HG03442 (cell line): ENCODE results near the gene SCARF2.
"Not testable (repeated sequence)": the region's sequence is repeated elsewhere in the genome, so short reads cannot be mapped to it uniquely, and the experiment has no call there.

Source experiments
- ATAC-seq: cut with Tn5 transposase; IDR thresholded peaks from one replicate; pipeline ENCODE4 v1.9.1; 2021; ENCODE audit warnings: mild to moderate bottlenecking, moderate library complexity; ENCODE audit not compliant: unreplicated experiment

SCARF2 gene

GRCh38 chr22:20414450-20414849, 23.2 kb downstream of the SCARF2 start:
- ATAC-seq: no peak

DNA sequence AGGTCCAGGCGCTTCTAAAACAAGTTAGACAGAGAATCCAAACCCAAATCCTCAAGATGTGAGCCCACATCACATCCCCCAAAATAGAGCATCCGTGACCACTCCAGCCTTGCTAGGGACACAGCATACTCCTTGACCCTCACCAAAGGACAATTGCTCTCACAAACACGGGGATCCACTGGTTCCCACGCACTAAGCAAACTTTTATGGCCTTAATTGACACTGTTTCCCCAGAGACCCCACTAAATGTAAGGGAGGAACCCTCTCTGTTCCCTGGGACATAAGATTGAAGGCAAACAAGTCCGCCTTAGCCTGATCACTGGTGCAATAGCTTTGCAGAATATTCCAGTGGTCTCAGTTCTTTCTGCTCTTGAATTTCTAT, 23.6 kb downstream of the SCARF2 start:
- no peak for ATAC-seq

GRCh38 chr22:20413217-20414058, 24.2 kb downstream of the SCARF2 start:
- no peak for ATAC-seq

DNA sequence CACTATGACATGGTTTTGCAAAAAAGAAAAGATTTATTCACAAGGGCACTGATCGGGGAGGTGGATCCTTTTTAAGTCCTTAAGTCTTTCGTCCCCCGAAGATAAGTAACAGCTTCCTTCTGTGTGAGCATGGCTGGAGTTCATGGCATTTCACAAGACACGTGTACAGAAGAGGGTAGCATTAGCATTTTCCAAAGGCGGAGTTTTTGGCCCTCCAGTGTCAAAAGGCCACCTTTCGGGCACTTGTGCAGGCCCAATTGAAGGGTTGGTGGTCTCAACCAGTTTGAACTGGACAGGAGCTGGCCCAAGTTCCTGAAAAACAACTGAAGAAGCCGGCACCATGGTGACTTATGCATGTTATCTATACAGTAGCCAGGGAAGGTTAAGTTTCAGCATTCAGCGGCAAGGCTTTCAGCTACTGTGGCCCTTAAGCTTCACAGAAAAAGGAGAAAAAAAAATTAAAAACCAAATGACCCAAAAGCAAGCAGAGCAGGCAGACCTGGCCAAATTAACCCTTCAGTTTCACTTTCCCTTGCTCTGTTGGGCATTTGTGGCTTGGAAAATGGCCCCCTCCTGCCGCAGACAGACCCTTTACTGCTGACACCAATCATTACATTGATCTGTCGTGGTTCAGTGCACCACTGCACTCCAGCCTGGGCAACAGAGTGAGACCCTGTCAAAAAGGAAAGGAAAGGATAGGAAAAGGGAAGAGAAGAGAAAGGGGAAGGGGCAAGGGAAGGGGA, 25.0 kb downstream of the SCARF2 start:
- ATAC-seq: no peak

GRCh38 chr22:20409385-20409784, 28.2 kb downstream of the SCARF2 start:
- not testable (repeated sequence) for ATAC-seq

DNA sequence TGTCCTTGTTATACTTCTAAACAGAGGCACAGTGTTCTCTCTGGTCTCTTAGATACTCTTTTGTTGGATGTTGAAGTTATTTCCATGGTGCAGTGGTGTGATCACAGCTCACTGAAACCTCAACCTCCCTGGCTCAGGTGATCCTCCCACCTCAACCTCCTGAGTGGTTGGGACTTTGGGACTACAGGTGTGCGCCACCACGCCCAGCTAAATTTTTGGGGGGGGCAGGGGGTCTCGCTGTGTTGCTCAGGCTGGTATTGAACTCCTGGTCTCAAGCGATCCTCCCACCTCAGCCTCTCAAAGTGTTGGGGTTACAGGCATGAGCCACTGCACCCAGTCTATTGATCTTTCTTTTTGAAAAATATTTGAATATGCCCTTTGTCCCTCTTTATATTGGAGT, 28.7 kb downstream of the SCARF2 start:
- no peak for ATAC-seq

GRCh38 chr22:20407829-20408228, 29.8 kb downstream of the SCARF2 start:
- ATAC-seq: no peak

DNA sequence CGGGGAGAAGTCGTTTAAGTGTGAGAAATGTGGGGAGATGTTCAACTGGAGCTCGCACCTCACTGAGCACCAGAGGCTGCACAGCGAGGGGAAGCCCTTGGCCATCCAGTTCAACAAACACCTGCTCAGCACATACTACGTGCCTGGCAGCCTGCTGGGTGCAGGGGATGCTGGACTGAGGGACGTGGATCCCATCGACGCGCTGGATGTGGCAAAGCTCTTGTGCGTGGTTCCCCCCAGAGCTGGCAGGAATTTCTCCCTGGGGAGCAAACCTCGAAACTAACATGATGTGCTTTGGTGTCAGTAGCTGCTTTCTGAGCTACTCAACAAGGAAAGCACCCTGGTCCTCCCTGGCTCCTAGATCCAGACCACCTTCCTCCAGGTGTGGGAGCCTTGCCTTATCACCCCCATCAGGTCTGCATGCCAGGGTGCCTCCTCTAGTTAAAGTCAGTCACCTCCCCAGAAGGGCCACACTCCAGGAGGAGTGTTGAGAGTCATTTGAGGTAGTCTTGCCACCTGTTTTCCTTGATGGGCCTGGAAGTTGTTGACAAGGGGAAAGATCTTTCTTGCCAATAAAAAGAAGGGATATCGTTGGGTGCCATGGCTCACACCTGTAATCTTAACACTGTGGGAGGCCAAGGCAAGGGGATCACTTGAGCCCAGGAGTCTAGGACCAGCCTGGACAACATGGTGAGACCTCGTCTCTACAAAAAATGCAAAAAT, 30.8 kb downstream of the SCARF2 start:
- no peak for ATAC-seq

- ATAC-seq: no peak
These were observed 31.5 kb downstream of the SCARF2 start for GRCh38 chr22:20405931-20406685.

- ATAC-seq: no peak
These were observed 32.2 kb downstream of the SCARF2 start for GRCh38 chr22:20405291-20405930.

DNA sequence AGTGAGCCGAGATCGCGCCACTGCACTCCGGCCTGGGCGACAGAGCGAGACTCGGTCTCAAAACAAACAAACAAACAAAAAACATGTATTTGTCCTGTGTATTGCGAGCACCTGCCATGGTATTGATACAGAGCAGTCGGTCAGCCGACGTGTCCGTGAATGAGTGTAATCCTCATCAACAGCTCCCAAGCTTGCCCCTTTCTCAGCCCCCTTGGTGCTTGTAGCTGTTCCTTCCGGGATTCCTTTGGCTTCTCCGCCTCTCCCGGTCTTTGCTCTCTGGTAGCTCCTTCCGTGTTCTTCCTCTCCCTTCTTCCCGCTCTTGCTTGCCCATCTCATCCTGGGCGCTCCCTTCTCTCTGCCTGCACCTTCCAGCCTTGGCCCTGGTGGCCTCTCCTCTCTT, 32.7 kb downstream of the SCARF2 start:
- ATAC-seq: no peak

DNA sequence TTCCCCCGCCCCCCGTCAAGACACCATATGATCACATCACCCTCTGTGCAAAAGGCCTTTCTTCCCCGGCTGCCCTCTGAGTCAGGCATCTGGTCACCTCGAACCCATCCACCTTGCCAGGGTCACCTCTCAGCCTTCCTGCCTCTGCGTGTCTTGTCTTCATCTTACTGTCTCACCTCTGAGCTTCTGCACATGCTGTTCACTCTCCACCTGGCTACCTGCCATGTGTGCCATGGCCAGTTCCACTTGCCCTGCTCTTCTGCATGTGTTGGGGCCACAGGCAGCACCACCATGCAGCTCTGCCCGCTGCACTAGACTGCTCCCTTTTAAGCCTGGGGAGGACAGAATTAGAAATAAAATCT, 33.9 kb downstream of the SCARF2 start:
- ATAC-seq: no peak

DNA sequence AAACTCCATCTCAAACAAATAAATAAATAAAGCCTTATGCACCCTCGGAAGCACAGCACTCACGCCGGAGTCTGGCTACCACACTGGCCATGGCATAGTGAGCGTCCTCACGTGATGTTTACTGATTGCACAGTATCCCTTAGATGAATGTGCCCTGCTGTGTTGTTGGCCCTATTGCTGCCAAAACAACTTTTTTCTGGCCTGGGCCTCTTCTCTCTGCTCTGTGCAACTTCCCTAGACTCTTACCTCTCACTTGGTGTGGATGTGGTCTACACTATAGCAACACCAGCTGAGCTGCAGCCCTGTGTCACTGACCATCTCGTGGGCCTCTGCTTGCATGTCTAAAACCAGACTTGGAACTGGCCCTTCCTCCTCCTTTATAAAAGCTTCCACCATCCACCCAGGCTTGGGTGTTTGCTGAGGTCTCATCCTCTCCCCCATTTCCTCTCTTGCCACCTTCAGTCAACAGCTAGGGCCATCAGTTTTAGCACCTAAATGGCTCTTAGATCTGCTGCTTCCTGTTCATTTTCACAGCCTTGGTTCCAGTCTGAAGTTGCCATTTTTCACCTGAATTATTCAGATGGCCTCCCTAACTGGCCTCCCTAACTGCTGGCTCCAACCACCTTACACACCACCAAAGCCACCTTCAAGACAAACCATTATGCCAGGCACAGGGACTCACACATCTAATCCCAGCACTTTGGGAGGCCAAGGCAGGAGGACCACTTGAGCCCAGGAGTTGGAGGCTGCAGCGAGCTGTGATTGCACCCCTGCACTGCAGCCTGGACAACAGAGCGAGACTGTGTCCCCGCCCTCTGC, 34.5 kb downstream of the SCARF2 start:
- ATAC-seq: no peak

- no peak for ATAC-seq
These were observed 36.1 kb downstream of the SCARF2 start for GRCh38 chr22:20401376-20402014.

DNA sequence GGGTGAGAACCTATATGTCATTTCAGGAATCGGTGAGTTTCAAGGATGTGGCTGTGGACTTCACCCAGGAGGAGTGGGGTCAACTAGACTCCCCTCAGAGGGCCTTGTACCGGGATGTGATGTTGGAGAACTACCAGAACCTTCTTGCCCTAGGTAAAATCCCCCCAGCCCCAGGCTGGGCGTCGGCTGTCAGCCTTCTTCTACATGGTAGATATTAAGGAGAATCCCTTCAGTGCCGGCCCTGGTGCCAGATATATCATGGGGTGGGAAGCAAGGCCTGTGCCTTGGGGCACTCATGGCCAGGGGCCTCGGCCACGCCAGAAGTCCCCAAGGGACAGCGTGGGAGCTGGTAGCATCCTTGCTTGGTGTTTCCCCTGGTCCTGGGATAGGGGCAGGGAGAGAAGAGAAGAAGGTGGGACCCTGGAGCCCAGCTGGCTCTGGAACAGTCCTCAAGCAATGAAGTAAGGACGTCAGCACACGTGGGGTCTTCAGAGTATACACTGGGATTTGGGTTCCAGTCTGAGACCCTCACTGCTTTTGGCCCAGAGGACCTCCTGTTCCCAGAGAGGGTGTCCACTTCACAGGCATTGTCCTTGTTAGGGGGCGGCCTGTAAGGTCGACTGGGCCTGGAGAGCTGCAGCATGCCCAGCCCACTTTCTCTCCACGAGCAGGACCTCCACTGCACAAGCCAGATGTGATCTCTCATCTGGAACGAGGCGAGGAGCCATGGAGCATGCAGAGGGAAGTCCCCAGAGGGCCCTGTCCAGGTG, 36.8 kb downstream of the SCARF2 start:
- no peak for ATAC-seq

- no peak for ATAC-seq
These were observed 37.6 kb downstream of the SCARF2 start for GRCh38 chr22:20399866-20400605.

DNA sequence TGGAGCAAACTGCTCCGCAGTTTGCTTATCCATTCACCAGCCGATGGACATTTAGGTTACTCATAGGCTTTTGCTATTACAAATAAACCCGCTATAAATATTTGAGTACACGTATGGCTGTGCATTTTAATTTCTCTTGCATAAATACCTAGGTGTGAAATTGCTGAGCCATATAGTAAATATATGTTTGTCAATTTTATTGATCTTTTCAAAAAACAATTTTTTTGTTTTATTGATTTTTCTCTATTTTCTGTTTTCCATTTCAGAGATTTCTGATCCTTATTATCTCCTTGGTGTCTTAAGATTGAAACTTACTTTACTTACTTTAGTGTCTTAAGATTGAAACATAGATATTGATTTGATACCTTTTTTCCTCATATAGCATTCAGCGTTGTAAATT, 39.2 kb downstream of the SCARF2 start:
- no peak for ATAC-seq

GRCh38 chr22:20397498-20397897, 40.1 kb downstream of the SCARF2 start:
- ATAC-seq: no peak
